ENCODE results near the gene RFC3. TPM values are rescaled to one million over a fixed set of nuclear protein-coding genes. Genes with fewer than 3 reads are reported as not detected.

Gene RFC3
- total RNA-seq, 4 donors from 2014 or later: 11.8 to 14.9 (median 14.2) TPM

DNA sequence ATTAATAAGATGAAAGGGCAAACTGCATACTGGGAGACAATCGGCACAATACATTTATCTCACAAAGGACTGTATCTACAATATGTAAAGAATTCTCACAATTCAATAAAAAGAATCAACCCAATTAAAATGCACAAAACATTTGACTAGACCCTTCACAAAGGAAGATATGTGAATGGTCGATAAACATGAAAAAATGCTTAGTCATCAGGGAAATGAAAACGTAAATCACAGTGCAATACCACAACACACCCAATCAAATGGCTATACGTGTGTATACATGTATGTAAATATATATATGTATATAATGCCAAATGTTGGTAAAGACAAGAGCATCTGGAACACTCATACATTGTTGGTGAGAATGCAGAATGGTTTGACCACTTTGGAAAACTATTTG lies 21.9 kb upstream of the RFC3 start:
- 73 to 74% methylated on average over 4 of the region's 4 CpGs for WGBS, 2 donors
- H3K27ac ChIP-seq: no peak overlapping the region
- no peak overlapping the region for H3K4me3 ChIP-seq
- H3K27me3 ChIP-seq: no peaks in the 10 kb centered on the region
- no peaks in the 10 kb centered on the region for H3K36me3 ChIP-seq
- no peaks in the 10 kb centered on the region for H3K9me3 ChIP-seq
- DNase-seq (ENCODE audit: low spot score in 2 of 2): no peak
- TF ChIP-seq POLR2A (IDR thresholded peaks at IDR 0.05): no peak
- TF ChIP-seq, protein P1, sequence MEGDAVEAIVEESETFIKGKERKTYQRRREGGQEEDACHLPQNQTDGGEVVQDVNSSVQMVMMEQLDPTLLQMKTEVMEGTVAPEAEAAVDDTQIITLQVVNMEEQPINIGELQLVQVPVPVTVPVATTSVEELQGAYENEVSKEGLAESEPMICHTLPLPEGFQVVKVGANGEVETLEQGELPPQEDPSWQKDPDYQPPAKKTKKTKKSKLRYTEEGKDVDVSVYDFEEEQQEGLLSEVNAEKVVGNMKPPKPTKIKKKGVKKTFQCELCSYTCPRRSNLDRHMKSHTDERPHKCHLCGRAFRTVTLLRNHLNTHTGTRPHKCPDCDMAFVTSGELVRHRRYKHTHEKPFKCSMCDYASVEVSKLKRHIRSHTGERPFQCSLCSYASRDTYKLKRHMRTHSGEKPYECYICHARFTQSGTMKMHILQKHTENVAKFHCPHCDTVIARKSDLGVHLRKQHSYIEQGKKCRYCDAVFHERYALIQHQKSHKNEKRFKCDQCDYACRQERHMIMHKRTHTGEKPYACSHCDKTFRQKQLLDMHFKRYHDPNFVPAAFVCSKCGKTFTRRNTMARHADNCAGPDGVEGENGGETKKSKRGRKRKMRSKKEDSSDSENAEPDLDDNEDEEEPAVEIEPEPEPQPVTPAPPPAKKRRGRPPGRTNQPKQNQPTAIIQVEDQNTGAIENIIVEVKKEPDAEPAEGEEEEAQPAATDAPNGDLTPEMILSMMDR (IDR thresholded peaks at IDR 0.05): no peak
- TF ChIP-seq EP300 (IDR thresholded peaks at IDR 0.05): no peak
- peaks cover 0 to 14% (median 0%) of the 10 kb centered on the region in 4 donors for H3K4me1 ChIP-seq

DNA sequence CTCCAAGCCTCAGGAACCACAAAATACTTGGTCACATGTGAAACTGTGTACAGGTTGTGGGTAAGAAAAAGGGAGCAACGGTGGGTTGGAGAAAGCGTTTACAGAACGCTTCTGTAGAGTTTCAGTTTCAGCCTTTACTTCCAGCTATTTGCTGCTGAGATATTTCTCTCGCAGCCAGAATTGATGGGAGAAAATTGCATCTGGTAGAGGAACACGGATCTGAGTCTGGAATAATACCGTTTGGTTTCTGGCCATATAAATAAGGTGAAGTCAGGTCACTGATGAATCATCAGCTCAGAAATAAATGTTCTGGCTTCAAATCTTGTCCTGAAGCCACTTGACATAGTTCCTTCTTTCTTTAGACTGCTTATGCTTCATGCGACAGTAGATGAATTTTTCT lies 20.3 kb upstream of the RFC3 start:
- Histone ChIP-seq H3K4me3 (peak overlapping the region in 1 of 4 donors; percentile 25), H3K27ac (peak overlapping the region in 2 of 4 donors; percentile 68 to 76), H3K27me3 (no peaks in the 10 kb centered on the region), H3K9me3 (no peaks in the 10 kb centered on the region), H3K4me1 (peaks cover 0 to 14% (median 0%) of the 10 kb centered on the region in 4 donors), H3K36me3 (no peaks in the 10 kb centered on the region)
- DNase-seq (ENCODE audit: low spot score in 2 of 2): peak in 1 of 2 donors; percentile 17
- TF ChIP-seq EP300 (IDR thresholded peaks at IDR 0.05): peak; percentile 47 to 55
- no peak for TF ChIP-seq POLR2A (IDR thresholded peaks at IDR 0.05)
- 22 to 33% methylated on average over 7 of the region's 7 CpGs for WGBS, 2 donors

DNA sequence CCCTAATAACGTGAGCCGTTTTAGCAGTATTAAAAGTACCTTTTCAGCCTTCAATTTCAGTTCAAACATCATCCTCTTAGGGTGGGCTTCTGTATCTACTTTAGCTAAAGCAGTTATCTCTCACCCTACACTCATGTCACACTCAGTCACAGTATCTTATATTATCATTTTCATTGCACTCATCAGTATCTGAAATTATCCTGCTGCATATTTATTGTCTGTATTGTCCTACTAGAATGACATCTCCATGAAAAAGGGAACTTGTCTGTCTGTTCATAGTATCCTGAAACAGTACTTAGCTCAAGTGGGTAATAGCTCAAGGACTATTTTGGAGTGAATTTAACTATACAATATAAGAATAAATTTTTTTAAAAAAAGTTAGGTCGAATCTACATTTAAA lies 19.9 kb upstream of the RFC3 start:
- H3K4me1 ChIP-seq: peaks cover 0 to 14% (median 0%) of the 10 kb centered on the region in 4 donors
- TF ChIP-seq, protein P1 (IDR thresholded peaks at IDR 0.05): no peak
- no peak for TF ChIP-seq POLR2A (IDR thresholded peaks at IDR 0.05)
- no peak for TF ChIP-seq EP300 (IDR thresholded peaks at IDR 0.05)
- DNase-seq (ENCODE audit: low spot score in 2 of 2): no peak
- no peaks in the 10 kb centered on the region for H3K27me3 ChIP-seq
- peak overlapping the region in 1 of 4 donors; percentile 25 for H3K4me3 ChIP-seq
- no peaks in the 10 kb centered on the region for H3K36me3 ChIP-seq
- 39 to 41% methylated on average over 3 of the region's 3 CpGs for WGBS, 2 donors
- no peaks in the 10 kb centered on the region for H3K9me3 ChIP-seq
- H3K27ac ChIP-seq: peak overlapping the region in 1 of 4 donors; percentile 68

DNA sequence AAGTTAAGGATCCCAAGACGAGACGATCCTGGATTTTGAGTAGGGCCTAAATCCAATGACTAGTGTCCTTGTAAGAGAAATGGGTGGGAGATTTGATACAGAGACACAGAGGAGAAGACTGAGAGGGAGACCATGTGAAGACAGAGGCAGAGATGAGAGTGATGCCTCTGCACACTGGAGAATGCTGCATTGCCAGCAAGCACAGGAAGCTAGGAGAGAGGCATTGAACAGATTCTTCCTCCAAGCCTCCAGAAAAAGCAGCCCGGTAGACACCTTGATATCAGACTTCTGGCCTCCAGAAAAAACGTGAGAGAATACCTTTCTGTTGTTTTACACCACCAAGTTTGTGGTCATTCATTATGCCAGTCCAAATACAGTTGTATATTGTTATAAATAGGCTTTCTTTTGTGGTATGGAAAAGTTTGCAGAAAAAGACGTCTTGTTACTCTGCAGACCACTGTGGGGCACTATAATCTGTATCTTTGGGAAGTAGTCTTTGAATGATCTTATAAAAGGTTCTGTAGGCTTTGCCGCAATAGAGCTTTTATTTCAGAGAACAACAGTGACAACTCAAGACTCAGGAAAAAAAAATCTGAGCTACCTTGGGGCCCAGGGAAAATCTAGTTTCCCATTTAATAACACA lies 17.9 kb upstream of the RFC3 start:
- no peaks in the 10 kb centered on the region for H3K36me3 ChIP-seq
- DNase-seq (ENCODE audit: low spot score in 2 of 2): no peak
- WGBS, 2 donors: 29 to 35% methylated on average over 6 of the region's 6 CpGs
- no peaks in the 10 kb centered on the region for H3K27me3 ChIP-seq
- TF ChIP-seq, protein P1 (IDR thresholded peaks at IDR 0.05): peak in 3 of 5 experiments; percentile 41 to 54 (median 48)
- TF ChIP-seq EP300 (IDR thresholded peaks at IDR 0.05): no peak
- H3K27ac ChIP-seq: no peak overlapping the region
- peaks cover 0 to 14% (median 0%) of the 10 kb centered on the region in 4 donors for H3K4me1 ChIP-seq
- peak overlapping the region in 1 of 4 donors; percentile 6 for H3K4me3 ChIP-seq
- no peaks in the 10 kb centered on the region for H3K9me3 ChIP-seq

DNA sequence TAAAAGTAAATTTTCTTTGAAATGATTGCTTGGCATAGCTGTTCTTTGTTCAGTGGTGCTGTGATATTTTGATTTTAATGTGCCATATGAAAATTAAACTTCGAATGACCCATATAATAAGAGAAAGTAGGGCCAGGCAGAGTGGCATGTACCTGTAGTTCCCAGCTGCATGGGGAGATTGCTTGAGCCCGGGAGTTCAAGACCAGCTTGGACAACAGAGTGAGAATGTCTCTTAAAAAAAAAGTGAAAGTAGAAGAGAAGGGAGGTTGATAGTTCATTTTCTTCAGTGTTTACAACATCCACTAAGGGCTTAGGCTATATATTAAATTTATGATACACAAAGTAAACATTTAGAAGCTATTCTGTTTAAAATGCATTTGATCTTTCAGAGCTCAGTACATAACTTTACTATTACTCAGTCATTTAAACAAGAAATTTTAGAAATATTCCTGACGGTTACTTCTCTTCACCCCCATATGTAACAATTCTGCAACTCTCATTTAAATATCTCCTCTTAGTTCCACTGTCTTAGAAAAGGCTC lies 17.2 kb upstream of the RFC3 start:
- 21 to 34% methylated on average over 3 of the region's 3 CpGs for WGBS, 2 donors
- no peak for DNase-seq (ENCODE audit: low spot score in 2 of 2)
- Histone ChIP-seq H3K27me3 (no peaks in the 10 kb centered on the region), H3K27ac (no peak overlapping the region), H3K4me3 (peak overlapping the region in 1 of 4 donors; percentile 6), H3K36me3 (no peaks in the 10 kb centered on the region), H3K9me3 (no peaks in the 10 kb centered on the region), H3K4me1 (peaks cover 0 to 14% (median 0%) of the 10 kb centered on the region in 4 donors)
- TF ChIP-seq POLR2A (IDR thresholded peaks at IDR 0.05) (no peak), EP300 (IDR thresholded peaks at IDR 0.05) (no peak)
- TF ChIP-seq, protein P1 (IDR thresholded peaks at IDR 0.05): no peak
